Tibial nerve (tissue), 4 donors: ENCODE measurements around the gene GMEB2.

Experiments used
- EP300 ChIP-seq, 2 donors: sonication (generic); formaldehyde crosslinking; IDR thresholded peaks; one replicate each; pipeline ENCODE4 v1.6.1; 2017; ENCODE audit warnings: antibody characterized with exemption in 2 of 2, mild to moderate bottlenecking in 1 of 2
- POLR2A ChIP-seq, 2 donors: fragments of 450-650 bp; IDR thresholded peaks; one replicate each; pipeline ENCODE4 v1.6.1; 2017; ENCODE audit warnings: antibody characterized with exemption in 2 of 2, mild to moderate bottlenecking in 2 of 2, moderate library complexity in 2 of 2
- TF ChIP-seq, protein P1 (sequence below), 5 experiments: fragments of 200-600 bp in 3 of 5; fragments of 450-650 bp in 2 of 5; sonication (generic) in 3 of 5; IDR thresholded peaks; one replicate each; pipeline ENCODE4 v1.5.1; 2016 to 2019; ENCODE audit warnings: antibody characterized with exemption in 5 of 5, mild to moderate bottlenecking in 3 of 5, moderate library complexity in 2 of 5

DNA sequence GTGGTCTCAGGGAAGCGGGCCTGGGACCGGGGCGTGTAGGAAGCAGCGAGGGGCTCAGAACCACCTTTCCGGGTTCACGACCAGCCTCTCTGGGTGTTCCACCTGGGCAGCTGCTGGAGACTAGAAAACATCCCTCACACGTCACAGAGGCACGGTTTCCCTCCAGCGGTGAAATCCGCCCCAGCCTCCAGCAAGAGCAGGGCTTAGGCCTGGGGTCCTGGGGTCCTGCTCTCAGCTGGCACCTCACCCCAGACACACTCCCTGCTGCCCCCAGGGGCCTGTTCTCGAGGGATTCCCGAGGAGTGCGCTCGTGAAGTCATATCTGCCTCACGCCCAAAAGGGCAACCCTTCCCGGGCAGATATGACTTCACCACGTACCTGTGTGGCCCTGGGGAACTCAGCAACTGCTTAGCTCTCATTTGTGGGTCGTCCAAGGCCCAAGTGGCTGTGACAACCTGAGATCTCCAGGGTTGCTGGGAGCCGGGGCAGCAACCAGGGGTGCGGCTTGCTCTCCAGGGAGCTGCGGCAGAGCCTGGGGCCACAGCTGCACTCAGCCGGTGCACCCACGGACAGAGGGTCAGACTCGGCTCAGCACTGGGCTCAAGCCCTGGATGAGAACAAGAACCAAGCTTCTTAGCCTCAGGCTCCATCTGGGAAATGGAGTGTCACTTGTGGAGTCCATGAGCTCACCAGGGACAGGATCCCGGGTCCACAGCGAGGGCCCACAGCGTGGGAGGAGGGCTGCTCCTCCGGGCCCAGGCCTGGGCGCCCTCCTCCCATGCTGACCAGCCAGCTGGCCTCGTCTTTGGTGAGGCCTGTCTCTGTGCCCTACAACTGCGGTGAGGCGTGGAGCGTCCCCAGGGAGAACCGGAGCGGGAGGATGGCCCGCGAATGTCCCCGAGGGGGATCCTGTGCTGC, 72.3 kb downstream of the GMEB2 start:
- TF ChIP-seq, protein P1, sequence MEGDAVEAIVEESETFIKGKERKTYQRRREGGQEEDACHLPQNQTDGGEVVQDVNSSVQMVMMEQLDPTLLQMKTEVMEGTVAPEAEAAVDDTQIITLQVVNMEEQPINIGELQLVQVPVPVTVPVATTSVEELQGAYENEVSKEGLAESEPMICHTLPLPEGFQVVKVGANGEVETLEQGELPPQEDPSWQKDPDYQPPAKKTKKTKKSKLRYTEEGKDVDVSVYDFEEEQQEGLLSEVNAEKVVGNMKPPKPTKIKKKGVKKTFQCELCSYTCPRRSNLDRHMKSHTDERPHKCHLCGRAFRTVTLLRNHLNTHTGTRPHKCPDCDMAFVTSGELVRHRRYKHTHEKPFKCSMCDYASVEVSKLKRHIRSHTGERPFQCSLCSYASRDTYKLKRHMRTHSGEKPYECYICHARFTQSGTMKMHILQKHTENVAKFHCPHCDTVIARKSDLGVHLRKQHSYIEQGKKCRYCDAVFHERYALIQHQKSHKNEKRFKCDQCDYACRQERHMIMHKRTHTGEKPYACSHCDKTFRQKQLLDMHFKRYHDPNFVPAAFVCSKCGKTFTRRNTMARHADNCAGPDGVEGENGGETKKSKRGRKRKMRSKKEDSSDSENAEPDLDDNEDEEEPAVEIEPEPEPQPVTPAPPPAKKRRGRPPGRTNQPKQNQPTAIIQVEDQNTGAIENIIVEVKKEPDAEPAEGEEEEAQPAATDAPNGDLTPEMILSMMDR (IDR thresholded peaks at IDR 0.05): no peak
- TF ChIP-seq POLR2A (IDR thresholded peaks at IDR 0.05): no peak
- no peak for TF ChIP-seq EP300 (IDR thresholded peaks at IDR 0.05)
